Stimulated activated CD8-positive, alpha-beta memory T cell treated with anti-CD3 and anti-CD28 coated beads, Interleukin-4, amount 100 ng/mL, for 1 hour (primary cell): ENCODE data around the gene ENTREP3.

Experiments used
- DNase-seq, 2 donors: peaks; one replicate each; pipeline ENCODE4 v3.0.0-alpha.2; 2020; ENCODE audit warnings: low read depth in 2 of 2, low spot score in 1 of 2

Gene ENTREP3

GRCh38 chr1:155202731-155203515 lies 52.4 kb downstream of the ENTREP3 start:
- no peak for DNase-seq

GRCh38 chr1:155202198-155202597 lies 53.1 kb downstream of the ENTREP3 start:
- no peak for DNase-seq

- DNase-seq = no peak
These were observed 54.4 kb downstream of the ENTREP3 start for GRCh38 chr1:155200920-155201319.

GRCh38 chr1:155199792-155200191 lies 55.5 kb downstream of the ENTREP3 start:
- no peak for DNase-seq

GRCh38 chr1:155198547-155198906 lies 56.8 kb downstream of the ENTREP3 start:
- no peak for DNase-seq

- DNase-seq = no peak
These were observed 57.3 kb downstream of the ENTREP3 start for GRCh38 chr1:155197901-155198546.
